ENCODE results near the gene PPFIA1.
A peak's percentile ranks its signal among the peaks of the same experiment; 100 is the strongest.
"Not testable (repeated sequence)": the region's sequence is repeated elsewhere in the genome, so short reads cannot be mapped to it uniquely, and the experiment has no call there.

The PPFIA1 gene

GRCh38 chr11:70389201-70389600 is 118.7 kb downstream of the PPFIA1 start:
- ChIA-PET CTCF (no interaction called here), POLR2A (interaction anchor here (1.8 kb wide), 1 partner anchor 9 kb away, joined by 5 read pairs; the partner anchor contains the start of gene CTTN)
- no peak for TF ChIP-seq SP1 (IDR thresholded peaks at IDR 0.05)
- DNase-seq (ENCODE audit: extremely low spot score) = no peak

- POLR2A ChIA-PET; CTCF ChIA-PET; DNase-seq (ENCODE audit: extremely low spot score): not testable (repeated sequence)
Observed at GRCh38 chr11:70390882-70391281, 120.4 kb downstream of the PPFIA1 start.

- ChIA-PET CTCF (no interaction called here), POLR2A (no interaction called here)
- no peak for TF ChIP-seq TARDBP (IDR thresholded peaks at IDR 0.05)
- TF ChIP-seq HDGF (IDR thresholded peaks at IDR 0.05; ENCODE audit: borderline replicate concordance) = no peak
- TF ChIP-seq BHLHE40 (IDR thresholded peaks at IDR 0.05; ENCODE audit: borderline replicate concordance) = no peak
- no peak for TF ChIP-seq SUZ12 (IDR thresholded peaks at IDR 0.05)
- no peak for TF ChIP-seq FOXM1 (IDR thresholded peaks at IDR 0.05; ENCODE audit: borderline replicate concordance)
- no peak for TF ChIP-seq ELF4 (IDR thresholded peaks at IDR 0.05)
- no peak for TF ChIP-seq CTBP1 (IDR thresholded peaks at IDR 0.05; ENCODE audit: borderline replicate concordance)
- TF ChIP-seq FOXK2 (IDR thresholded peaks at IDR 0.05) = no peak
- TF ChIP-seq FOXA1 (IDR thresholded peaks at IDR 0.05) = no peak
- TF ChIP-seq LEF1 (IDR thresholded peaks at IDR 0.05; ENCODE audit: borderline replicate concordance) = no peak
- DNase-seq (ENCODE audit: extremely low spot score) = no peak
Observed at GRCh38 chr11:70394211-70394950, 123.9 kb downstream of the PPFIA1 start.

GRCh38 chr11:70397336-70397982 is 127.0 kb downstream of the PPFIA1 start:
- POLR2A ChIA-PET = interaction anchor here (1.0 to 1.4 kb wide), 3 partner anchors 8 to 194 kb away, joined by 3 to 5 read pairs (median 3); partner anchors contain the start of gene FADD
- CTCF ChIA-PET = no interaction called here
- TF ChIP-seq SUZ12 (IDR thresholded peaks at IDR 0.05) (no peak), SP1 (IDR thresholded peaks at IDR 0.05) (no peak), HDGF (IDR thresholded peaks at IDR 0.05; ENCODE audit: borderline replicate concordance) (no peak), FOXK2 (IDR thresholded peaks at IDR 0.05) (no peak)
- DNase-seq (ENCODE audit: extremely low spot score) = peak; percentile 50

GRCh38 chr11:70397983-70398833 is 127.7 kb downstream of the PPFIA1 start, which contains the start of gene CTTN:
TSS of gene CTTN (plus strand) at chr11:70398529. CDS start at chr11:70407298, 8,769 bp downstream.
- ChIA-PET CTCF (no interaction called here), POLR2A (interaction anchor here (0.5 to 1.4 kb wide), 6 partner anchors 9 to 195 kb away, joined by 3 to 5 read pairs (median 3); partner anchors contain the start of gene FADD)
- DNase-seq (ENCODE audit: extremely low spot score) = peak; percentile 97
- peak; percentile 47 for TF ChIP-seq ELF4 (IDR thresholded peaks at IDR 0.05)
- no peak for TF ChIP-seq ZNF384 (IDR thresholded peaks at IDR 0.05)
- no peak for TF ChIP-seq CTBP1 (IDR thresholded peaks at IDR 0.05; ENCODE audit: borderline replicate concordance)
- TF ChIP-seq FOXM1 (IDR thresholded peaks at IDR 0.05; ENCODE audit: borderline replicate concordance) = no peak
- TF ChIP-seq HDGF (IDR thresholded peaks at IDR 0.05; ENCODE audit: borderline replicate concordance) = no peak
- TF ChIP-seq FOXA1 (IDR thresholded peaks at IDR 0.05) = no peak
- peak; percentile 83 for TF ChIP-seq L3MBTL2 (conservative IDR thresholded peaks at IDR 0.05)
- TF ChIP-seq PKNOX1 (IDR thresholded peaks at IDR 0.05) = no peak

- DNase-seq (ENCODE audit: extremely low spot score) = no peak
- no peak for TF ChIP-seq LEF1 (IDR thresholded peaks at IDR 0.05; ENCODE audit: borderline replicate concordance)
- no peak for TF ChIP-seq FOXA1 (IDR thresholded peaks at IDR 0.05)
- TF ChIP-seq FOXK2 (IDR thresholded peaks at IDR 0.05) = no peak
- TF ChIP-seq BHLHE40 (IDR thresholded peaks at IDR 0.05; ENCODE audit: borderline replicate concordance) = no peak
- TF ChIP-seq SUZ12 (IDR thresholded peaks at IDR 0.05) = no peak
- TF ChIP-seq ARNT (IDR thresholded peaks at IDR 0.05) = no peak
- no peak for TF ChIP-seq ZNF384 (IDR thresholded peaks at IDR 0.05)
- TF ChIP-seq CTBP1 (IDR thresholded peaks at IDR 0.05; ENCODE audit: borderline replicate concordance) = no peak
- no peak for TF ChIP-seq L3MBTL2 (conservative IDR thresholded peaks at IDR 0.05)
- TF ChIP-seq FOXM1 (IDR thresholded peaks at IDR 0.05; ENCODE audit: borderline replicate concordance) = no peak
- TF ChIP-seq PKNOX1 (IDR thresholded peaks at IDR 0.05) = no peak
- no peak for TF ChIP-seq TARDBP (IDR thresholded peaks at IDR 0.05)
- no peak for TF ChIP-seq ELF4 (IDR thresholded peaks at IDR 0.05)
- TF ChIP-seq NFRKB (IDR thresholded peaks at IDR 0.05) = no peak
- TF ChIP-seq SP1 (IDR thresholded peaks at IDR 0.05) = no peak
- no peak for TF ChIP-seq HDGF (IDR thresholded peaks at IDR 0.05; ENCODE audit: borderline replicate concordance)
- POLR2A ChIA-PET = interaction anchor here (0.5 to 1.5 kb wide), 8 partner anchors 9 to 28 kb away, joined by 3 to 5 read pairs (median 3); no protein-coding TSS in a partner anchor
- CTCF ChIA-PET = no interaction called here
Observed at GRCh38 chr11:70398834-70399680, 128.6 kb downstream of the PPFIA1 start.

Measured in HEK293T (cell line).